Measurements from ENCODE around the gene RAB31.

DNA sequence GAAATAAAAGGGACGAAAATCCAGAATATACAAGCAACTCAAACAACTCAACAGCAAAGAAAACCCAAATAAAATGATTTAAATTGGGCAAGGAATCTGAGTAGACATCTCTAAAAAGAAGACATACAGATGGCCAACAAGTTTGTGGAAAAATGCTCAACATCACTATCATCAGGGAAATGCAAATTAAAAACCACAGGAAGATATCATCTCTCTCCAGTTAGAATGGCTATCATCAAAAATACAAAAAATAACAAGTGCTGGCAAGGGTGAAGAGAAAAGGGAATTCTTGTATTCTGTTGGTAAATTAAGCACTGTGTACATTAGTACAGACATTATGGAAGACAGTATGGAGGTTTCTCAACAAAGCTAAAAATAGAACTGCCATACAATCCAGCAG, 80.0 kb downstream of the RAB31 start:
- TF ChIP-seq EP300 (IDR thresholded peaks at IDR 0.05; ENCODE audit: borderline replicate concordance in 1 of 2, low read depth in 1 of 2, low read length in 1 of 2) (no peak; a peak in 1 of 4 replicates), POLR2AphosphoS5 (IDR thresholded peaks at IDR 0.05; ENCODE audit: low read depth, low read length) (peak; percentile 56), FOXM1 (IDR thresholded peaks at IDR 0.05; ENCODE audit: low read depth) (no peak), RFX5 (IDR thresholded peaks at IDR 0.05; ENCODE audit: low read length) (no peak), TAF1 (IDR thresholded peaks at IDR 0.05; ENCODE audit: borderline replicate concordance, low read depth, low read length) (no peak), JUND (IDR thresholded peaks at IDR 0.05) (0 out of 2 replicates have a peak, but pooled peaks have one; percentile 38), YY1 (IDR thresholded peaks at IDR 0.05; ENCODE audit: low read depth) (no peak), MAX (IDR thresholded peaks at IDR 0.05; ENCODE audit: low read depth) (no peak), GABPA (IDR thresholded peaks at IDR 0.05; ENCODE audit: low read depth) (no peak)
- TF ChIP-seq, protein P1, sequence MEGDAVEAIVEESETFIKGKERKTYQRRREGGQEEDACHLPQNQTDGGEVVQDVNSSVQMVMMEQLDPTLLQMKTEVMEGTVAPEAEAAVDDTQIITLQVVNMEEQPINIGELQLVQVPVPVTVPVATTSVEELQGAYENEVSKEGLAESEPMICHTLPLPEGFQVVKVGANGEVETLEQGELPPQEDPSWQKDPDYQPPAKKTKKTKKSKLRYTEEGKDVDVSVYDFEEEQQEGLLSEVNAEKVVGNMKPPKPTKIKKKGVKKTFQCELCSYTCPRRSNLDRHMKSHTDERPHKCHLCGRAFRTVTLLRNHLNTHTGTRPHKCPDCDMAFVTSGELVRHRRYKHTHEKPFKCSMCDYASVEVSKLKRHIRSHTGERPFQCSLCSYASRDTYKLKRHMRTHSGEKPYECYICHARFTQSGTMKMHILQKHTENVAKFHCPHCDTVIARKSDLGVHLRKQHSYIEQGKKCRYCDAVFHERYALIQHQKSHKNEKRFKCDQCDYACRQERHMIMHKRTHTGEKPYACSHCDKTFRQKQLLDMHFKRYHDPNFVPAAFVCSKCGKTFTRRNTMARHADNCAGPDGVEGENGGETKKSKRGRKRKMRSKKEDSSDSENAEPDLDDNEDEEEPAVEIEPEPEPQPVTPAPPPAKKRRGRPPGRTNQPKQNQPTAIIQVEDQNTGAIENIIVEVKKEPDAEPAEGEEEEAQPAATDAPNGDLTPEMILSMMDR (IDR thresholded peaks at IDR 0.05) = no peak
- TF ChIP-seq, protein P2, sequence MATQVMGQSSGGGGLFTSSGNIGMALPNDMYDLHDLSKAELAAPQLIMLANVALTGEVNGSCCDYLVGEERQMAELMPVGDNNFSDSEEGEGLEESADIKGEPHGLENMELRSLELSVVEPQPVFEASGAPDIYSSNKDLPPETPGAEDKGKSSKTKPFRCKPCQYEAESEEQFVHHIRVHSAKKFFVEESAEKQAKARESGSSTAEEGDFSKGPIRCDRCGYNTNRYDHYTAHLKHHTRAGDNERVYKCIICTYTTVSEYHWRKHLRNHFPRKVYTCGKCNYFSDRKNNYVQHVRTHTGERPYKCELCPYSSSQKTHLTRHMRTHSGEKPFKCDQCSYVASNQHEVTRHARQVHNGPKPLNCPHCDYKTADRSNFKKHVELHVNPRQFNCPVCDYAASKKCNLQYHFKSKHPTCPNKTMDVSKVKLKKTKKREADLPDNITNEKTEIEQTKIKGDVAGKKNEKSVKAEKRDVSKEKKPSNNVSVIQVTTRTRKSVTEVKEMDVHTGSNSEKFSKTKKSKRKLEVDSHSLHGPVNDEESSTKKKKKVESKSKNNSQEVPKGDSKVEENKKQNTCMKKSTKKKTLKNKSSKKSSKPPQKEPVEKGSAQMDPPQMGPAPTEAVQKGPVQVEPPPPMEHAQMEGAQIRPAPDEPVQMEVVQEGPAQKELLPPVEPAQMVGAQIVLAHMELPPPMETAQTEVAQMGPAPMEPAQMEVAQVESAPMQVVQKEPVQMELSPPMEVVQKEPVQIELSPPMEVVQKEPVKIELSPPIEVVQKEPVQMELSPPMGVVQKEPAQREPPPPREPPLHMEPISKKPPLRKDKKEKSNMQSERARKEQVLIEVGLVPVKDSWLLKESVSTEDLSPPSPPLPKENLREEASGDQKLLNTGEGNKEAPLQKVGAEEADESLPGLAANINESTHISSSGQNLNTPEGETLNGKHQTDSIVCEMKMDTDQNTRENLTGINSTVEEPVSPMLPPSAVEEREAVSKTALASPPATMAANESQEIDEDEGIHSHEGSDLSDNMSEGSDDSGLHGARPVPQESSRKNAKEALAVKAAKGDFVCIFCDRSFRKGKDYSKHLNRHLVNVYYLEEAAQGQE (IDR thresholded peaks at IDR 0.05; ENCODE audit: low read depth, low read length) = no peak

Data from SK-N-SH (cell line).